HG03108 (cell line): Measurements from ENCODE around the gene ALK.

Experiments
- ATAC-seq: cut with Tn5 transposase; IDR thresholded peaks from one replicate; pipeline ENCODE4 v1.9.1; 2021; ENCODE audit warnings: moderate library complexity; ENCODE audit not compliant: unreplicated experiment

The ALK gene

DNA sequence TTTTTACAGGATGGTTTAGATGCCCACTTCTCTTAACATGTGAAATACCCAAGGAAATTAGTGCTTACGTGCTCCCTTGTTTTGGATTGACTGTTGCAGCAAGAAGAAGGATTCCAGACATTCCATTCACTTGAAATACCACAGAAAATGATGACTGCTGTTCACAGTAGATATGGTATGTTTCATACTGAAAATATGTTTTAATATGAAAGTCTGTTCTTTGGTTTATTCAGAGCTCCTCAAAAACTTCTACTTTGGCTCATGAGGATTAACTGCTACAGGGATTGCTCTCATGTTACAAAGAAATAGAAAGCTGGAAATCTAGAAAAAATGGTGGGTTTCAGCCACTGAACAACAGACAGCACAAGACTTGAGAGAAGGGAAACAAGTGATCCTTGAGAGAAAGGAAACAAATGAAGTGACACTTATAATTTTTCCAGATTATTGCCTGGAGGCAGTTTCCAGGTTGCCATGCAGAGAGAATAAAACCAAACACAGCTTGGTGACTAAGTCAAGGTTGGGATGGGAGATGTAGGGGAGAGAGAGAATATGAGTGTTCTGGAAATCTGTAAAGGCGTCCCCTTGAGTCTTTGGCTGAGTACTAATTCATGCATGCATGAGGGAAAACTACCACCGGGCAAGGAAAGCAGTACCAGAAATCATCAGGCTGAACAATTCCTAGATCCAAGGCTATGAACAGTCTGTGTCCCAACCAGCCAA, 458.0 kb downstream of the ALK start:
- no peak for ATAC-seq

DNA sequence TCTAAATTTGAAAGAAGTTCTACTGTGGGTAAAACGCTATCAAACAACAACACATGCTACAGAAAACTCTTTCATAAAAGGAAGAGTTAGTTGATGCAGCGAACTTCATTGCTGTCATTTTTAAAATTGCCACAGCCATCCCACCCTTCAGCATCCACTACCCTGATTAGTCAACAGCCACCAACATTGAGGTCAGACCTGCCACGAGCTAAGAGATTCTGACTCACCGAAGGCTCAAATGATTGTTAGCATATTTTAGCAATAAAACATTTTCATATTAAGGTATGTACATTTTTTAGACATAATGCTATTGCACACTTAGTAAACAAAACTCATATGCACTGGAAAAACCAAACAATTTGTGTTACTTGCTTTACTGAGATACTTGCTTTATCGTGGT, 459.1 kb downstream of the ALK start:
- ATAC-seq = no peak

DNA sequence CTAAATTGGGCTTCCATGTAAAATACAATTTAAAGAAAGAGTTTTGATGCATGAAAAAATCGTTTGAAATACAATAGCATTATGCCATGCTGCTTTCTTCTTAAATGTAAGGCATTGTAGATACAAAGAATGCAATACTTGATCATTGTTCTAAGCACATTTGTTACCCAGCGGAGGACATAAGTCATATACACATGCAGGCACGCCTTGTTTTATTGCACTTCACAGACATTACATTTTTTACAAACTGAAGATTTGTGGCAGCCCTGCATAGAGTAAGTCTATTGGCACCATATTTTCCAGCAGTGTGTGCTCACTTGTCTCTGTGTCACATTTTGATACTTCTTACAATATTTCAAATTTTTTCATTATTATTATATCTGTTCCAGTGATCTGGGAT, 461.2 kb downstream of the ALK start:
- no peak for ATAC-seq

DNA sequence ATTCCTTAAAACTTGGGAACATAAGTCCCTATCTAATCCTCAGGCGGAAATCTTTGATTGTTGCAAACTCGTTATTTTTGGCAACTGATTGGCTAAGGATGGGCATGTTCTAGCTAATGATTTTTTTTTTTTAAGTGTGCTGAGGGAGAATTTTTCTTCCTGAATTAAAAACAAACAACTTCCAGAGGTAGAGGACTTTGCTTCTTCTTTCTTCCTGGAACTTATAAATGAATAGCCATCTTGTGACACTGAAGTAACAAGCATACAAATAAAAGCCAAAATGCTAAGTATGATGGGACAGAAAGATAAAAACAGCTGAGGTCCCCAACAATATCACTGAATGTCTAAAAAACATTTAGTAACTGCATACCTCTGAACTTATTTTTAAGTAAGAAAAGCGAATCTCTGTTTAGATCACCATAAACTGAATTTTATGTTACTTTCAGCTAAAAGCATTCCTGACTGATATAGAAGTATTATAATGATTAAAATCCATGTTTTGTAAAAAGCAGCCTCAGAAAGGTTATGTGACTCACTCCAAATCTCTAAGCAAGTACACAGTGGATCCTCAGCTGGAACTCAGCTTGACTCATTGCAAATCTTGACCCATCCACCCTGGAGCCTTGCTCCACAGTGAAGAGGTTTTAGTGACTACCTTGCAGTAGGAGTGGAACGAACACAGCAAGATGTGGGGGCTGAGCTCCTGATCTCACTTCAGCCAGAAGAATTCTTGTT, 461.8 kb downstream of the ALK start:
- no peak for ATAC-seq

DNA sequence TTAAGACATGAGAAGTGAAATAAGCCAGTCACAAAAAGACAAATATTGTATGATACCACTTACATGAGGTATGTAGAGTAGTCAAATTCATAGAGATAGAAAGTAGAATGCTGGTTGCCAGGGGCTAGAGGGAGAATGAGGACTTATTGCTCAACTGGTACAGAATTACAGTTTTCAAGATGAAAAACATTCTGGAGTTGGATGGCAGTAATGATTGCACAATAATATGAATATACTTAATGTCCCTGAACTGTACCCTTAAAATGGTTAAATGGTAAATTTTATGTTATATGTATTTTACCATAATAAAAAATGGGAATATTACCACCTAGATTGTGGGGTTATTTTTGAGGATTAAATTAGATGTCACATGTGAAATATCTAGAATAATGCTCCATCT, 465.0 kb downstream of the ALK start:
- ATAC-seq = no peak

DNA sequence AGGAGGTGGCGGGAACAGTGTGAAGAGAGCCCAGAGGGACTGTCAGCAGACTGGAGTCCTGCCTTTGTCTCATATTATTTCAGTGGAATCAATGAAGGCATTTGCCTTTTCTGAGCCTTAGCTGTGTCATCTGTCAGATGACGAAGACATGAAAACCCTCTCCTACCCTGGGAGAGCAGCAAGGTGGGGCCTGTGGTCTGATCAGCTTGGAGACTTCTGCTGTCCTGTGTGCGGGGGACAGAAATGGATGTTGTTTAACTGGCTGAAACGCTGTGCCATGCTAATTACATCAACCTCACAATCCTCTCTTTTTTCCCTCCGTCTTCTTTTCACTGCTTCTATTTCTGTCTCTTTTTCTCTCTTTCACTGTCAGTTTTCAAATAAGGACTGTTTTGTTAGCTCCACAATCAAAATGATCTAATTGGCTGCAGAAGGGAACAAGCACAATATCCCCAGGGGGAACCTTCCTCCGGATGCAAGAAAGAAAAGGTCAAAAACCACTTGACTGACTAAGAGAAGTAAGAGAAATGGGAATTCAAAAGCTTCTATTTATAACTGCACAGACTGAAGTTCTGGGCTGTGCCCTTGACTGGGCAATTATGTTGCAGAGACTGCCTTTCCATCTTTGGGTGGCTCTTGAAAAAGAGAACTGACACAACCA, 466.1 kb downstream of the ALK start:
- no peak for ATAC-seq

DNA sequence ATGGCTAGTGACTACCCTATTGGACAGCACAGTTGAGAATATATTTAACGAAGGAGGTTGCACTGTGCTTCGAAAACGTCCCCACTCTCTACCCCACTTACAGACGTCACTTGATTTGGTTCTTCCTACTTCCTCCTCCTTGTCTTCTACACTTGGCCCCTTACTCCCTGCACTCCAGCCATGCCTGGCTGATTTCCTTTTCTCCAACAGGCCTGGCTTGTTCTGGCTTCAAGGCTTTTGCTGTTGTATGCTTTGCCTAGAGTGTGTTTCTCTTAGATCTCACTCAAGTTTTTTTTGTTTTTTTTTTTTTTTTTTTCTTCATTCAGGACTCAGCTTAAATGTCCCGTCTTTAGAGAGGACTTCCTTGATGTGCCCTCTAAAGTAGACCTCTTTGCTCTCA, 469.4 kb downstream of the ALK start:
- ATAC-seq = no peak

DNA sequence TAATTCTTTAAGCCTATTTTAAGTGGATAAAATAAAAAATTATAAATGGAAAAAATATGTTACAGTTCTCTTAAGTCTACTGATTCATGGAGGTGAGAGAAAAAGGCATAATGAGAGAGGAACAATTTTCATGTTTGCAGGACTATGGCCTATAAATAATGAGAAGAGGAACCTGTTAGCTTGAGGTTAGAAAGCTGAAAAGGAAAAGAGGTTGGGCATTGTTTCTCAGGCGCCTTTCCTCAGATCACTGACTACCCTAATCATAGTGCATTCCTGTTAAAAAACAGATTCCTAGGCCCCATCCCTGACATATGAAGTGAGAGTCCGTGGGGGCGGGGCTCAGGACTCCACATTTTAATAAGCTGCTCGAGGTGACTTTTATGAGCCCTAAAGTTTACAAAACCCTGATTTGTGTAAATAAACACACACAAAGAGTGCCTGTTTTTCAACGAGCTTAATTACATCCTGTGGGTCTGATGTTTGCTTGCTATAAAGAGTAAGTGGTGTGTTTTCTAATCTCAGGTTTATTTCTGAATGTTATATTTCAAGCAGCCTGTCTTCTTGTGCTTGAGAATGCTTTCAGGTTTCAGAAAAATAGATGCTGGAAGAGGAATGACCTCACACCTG, 470.7 kb downstream of the ALK start:
- ATAC-seq = no peak

DNA sequence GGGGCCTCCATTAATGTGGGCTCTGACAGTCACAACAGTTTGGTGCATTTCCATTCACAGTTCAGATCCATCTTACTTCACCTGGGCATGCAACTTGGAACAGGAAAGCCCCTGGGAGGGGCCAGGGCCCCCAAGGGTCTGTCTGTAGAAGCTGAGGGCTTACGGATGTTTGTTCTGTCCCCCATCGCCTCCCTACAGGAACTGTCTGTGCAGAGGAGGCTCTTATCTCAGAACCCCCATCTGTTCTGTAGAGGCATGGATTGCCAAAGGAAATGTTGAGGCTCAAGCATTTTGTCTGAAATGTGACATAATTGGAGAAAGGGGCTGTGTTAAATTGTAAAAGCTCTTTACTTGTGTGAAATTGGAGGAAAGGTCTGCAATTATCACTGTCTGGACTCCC, 471.9 kb downstream of the ALK start:
- ATAC-seq = no peak

DNA sequence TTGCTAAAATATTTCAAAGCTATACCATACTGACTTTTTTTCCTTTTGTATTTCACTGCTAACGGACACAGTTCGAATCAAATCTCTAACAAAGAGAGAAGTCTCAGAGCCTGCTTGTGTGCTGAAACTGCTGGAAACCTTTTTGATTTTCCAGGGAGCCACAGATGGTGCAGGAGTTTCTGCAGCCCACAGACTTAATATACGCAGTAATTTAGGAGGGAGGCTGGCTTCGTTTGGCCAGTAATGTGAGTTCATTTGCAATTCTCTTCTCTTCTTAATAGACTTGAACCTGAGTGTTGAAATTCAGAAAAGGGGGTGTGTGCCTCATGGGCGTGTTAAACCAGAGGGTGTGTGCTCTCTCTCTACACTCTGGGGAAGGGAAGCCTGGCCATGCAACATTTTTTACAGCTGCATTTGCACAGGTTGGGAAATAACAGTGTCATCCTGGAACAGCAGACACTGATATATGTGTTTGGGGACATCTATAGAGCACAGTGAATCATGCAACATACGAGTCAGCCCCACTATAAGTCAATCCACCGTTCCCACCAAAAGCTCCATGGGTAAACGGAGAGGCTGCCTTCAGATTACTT, 473.2 kb downstream of the ALK start:
- ATAC-seq = no peak

DNA sequence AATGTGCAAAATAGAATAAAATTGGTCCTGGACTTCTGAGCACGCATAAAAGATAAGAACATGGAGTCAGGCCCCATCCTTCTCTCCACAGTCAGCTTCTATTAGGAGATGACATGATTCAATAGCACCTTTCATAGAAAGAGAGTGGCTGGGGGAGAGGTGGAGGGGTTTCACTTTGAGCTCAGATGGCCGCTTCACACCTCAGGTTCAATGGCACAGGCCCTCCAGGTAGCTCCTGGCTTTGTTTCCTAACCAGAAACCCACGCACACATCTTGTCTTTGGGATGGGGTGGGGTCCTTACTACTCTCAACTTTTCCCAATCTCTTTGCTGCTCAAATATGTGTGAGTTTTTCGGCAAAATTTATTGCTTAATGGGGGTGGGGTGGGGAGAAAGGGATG, 473.9 kb downstream of the ALK start:
- ATAC-seq = no peak

DNA sequence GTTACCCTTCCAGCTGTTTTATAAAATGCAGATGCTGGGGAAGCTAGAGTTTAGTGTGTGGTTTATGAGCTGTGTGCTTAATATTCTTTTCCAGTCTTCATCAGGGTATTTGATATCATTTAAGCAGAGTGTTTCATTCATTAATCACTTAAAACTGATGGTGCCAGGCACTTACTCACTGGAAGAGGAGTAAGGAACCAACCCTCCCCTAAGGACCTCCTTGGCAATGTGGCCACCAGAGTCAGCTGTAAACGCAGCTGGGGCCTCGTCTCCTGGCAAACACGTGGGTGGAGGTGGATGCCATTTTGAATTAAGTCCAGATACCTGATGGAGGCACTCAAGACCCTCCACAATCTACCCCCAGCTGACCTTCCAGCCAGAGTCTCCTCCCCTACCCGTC, 474.5 kb downstream of the ALK start:
- ATAC-seq = no peak

DNA sequence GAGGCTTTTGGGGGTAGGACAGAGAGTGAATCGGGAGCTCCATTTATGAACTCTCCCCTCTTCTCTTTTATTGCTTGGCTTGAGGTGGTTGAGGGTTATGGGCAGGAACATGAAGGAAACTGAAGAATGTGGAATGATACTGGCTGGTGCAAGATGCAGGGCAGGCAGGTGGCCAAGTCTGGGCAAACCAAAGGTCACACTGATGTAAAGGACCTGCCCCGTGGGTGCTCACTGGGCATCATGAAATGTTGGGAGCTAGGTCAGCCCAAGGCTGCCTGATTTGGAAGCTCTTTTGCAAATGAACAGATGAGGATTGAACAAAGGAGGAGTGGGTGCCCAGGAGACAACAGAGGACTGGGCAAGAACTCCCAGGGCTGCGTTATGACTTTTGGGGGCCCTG, 477.2 kb downstream of the ALK start:
- no peak for ATAC-seq

DNA sequence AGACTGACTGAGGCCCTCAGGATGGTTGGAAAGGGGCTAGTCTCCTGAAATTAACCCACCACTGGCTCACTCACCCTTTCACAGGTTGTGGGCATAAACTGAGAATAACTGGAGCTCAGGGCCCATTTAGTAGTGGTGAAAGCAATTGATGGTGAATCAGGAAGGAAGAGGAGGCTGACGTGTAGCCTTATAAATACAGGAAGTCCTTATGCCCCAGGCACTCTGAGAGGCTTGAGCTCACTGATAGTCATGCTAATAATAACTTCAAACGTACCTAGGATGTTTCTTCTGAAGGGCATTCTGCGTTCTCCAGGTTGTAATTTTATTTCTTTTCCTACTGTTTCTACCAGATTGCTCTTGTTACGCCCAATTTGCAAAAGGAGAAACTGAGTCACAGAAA, 477.8 kb downstream of the ALK start:
- ATAC-seq = no peak

DNA sequence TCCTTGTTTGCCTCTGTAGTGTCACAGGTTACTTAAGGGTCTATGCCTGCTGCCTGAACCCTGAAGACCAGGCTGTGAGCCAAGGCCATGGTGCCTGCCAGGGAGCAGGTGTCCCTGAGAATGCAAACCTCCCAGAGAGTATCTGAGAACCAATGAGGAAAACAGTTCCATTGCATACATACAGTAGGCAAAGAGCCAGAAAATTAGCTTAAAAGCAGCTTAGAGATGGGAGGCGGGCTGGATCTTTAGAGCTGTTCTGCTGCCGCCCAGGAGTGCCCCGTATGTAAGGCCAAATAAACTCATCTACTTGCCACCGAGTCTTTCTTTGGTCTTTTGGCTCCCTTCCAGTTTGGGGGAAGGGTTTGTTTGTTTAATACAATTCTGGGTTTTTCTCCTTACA, 478.2 kb downstream of the ALK start:
- ATAC-seq = no peak

DNA sequence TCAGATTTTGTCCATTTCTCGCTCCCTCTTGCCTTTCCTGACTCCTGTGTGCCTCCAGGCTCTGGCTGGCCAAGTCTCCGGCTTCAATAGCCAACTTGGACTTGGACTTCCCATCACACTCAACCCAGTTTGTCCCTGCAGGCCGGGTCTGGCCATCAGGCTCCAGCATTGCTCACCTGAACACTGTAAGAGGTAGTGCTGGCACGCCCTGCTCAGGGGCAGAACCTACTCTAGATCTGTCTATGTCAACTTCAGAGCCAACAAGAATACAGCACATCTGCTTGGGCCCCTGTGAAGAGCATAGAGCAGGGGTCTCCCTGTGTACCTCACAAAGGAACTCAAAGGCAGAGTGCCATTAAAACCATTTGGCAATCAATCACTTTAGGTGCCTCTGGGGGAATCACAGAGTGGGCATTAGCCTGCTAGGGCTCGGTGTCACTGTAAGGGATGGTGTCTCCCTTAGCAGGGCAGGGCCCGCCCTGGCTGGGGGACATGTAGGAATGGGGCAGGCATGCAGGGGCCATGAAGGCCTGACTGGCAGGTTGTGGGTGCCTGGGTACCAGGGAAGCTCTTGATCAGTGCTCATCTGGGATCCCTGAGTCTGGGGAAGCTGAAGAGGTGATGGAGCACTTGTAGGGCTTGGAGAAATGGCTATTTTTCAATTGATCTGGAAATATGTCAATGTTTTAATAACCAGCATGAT, 480.3 kb downstream of the ALK start:
- ATAC-seq = no peak

DNA sequence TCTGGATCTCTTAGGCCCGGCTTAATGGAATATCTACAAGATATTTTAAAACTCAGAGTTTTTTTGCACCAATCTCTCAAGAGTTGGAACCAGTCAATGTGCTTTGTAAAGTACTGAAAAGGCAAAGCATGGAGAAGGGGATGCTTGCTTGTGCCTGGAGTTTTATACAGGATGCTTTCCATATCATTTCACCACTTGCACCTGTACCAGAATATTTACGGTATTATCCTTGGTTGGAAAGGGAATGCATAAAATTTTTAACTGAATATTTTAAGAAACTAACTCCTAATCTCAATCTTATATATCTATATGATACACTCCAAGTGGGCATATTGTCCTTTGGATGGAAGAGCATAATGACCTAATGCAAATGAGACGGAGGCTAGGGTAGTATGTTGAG, 487.5 kb downstream of the ALK start:
- no peak for ATAC-seq

DNA sequence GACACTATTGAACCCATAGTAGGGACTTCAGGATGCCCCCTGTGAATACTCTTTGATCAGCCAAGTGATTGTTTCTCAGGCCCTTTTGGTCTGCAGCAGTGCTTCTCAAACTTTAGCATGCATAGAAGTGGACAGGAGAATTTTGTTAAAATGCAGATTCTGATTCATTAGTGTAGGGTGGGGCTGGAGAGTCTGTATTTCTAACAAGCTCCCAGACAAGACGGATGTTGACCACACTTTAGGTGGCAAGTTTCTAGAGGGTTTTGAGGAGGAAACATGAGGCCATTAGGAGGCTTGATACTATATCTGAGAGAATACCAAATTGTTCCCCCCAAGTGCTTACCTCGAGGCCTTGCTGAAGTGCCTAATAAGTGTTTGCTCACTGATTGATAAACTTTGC, 488.3 kb downstream of the ALK start:
- ATAC-seq = no peak

DNA sequence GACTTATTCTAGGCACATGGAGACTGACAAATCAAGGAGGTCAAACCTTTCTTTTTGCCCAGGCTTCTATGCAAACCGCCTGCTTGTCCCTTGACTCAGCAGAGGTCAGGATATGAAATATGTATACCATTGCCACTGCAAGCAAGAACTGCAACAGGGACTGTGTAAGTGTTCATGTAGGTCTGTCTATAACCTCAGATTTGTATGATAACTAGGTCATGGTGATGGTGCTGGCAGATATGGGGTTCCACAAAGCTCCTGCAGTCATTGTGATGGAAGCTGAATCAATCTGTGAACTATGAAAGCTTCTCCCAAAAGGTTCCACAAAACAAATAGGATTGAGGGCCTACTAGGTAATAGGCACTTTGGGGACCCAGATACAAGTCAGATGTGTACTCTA, 489.9 kb downstream of the ALK start:
- ATAC-seq = no peak

DNA sequence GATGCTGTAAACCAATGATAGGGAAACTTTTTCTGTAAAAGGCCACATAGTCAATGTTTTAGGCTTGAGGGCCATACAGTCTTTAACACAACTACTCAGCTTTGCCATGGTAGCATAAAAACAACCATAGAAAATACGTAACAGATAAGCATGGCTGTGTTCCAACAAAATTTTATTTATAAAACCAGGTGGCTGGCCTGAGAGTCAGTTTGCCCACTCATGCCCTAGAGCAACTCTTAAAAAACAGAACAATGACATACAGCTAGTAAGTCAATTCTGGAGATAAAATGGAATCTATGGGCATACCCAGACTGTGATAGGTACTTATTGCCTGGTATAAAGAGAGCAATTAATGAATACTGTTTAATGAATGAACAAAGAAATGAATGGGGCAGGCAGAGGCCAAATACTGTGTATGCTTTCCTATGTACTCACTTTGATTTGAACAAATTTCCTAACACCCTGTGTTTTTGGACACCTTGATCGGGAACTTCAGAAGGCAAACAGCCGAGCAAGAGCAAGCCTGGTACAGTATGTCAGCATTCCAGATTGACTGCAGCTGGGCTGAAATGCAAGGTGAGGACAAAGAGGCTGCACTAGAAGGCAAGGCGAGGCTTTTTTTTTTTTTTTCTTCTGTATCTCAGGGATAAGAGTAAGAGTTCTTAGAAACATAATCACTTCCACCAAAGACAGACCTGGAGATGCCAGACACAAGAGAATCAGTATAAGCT, 490.8 kb downstream of the ALK start:
- no peak for ATAC-seq
